PC-9 (cell line): ENCODE measurements around the gene TIMP3. TPM values are rescaled to one million over a fixed set of nuclear protein-coding genes. Genes with fewer than 3 reads are reported as not detected.

Experiments
- BruUV-seq: library from RNA; stranded (reverse); fragments of 400-500 nt; replicated peaks from 2 replicates; lab custom pipeline; 2021; lab: Mats Ljungman, UMichigan
- CTCF ChIA-PET: fragments of 300-600 bp; sonication (Branson Sonifier 250); formaldehyde crosslinking; loops from one replicate; lab custom pipeline; 2022; ENCODE audit warnings: antibody characterized with exemption; lab: Charles Lee
- POLR2A ChIA-PET: fragments of 300-600 bp; sonication (Branson Sonifier 250); formaldehyde crosslinking; loops from one replicate; lab custom pipeline; 2022; ENCODE audit warnings: antibody characterized with exemption; ENCODE audit not compliant: unreplicated experiment; lab: Charles Lee
- DNase-seq, 2 experiments: peaks; one replicate each; pipeline versions ENCODE4 v3.0.0 to v3.0.0-alpha.2; 2015 to 2022; ENCODE audit warnings: mixed read lengths in 1 of 2
- H2AFZ ChIP-seq: fragments of 200-600 bp; sonication (generic); 2 replicates; pipeline ENCODE4 v1.8.1; 2017; ENCODE audit warnings: antibody characterized with exemption
- H3F3A ChIP-seq: fragments of 200-600 bp; sonication (generic); 2 replicates; pipeline ENCODE4 v1.8.1; 2017; ENCODE audit warnings: antibody characterized with exemption, mild to moderate bottlenecking, low read depth; ENCODE audit not compliant: insufficient read depth
- H3K27ac ChIP-seq: fragments of 200-600 bp; sonication (generic); 2 replicates; pipeline ENCODE4 v1.6.1; 2016; ENCODE audit warnings: mixed run types
- H3K27me3 ChIP-seq: fragments of 200-600 bp; sonication (generic); 2 replicates; pipeline ENCODE4 v1.6.1; 2016; ENCODE audit warnings: low read depth, mixed run types; ENCODE audit not compliant: insufficient read depth
- H3K36me3 ChIP-seq: fragments of 200-600 bp; sonication (generic); 2 replicates; pipeline ENCODE4 v1.6.1; 2016; ENCODE audit warnings: low read depth, mixed run types
- H3K4me1 ChIP-seq: fragments of 200-600 bp; sonication (generic); replicated peaks from 2 replicates; pipeline ENCODE4 v1.6.1; 2016; ENCODE audit warnings: mixed run types; ENCODE audit not compliant: insufficient read depth
- H3K4me2 ChIP-seq: fragments of 200-600 bp; sonication (generic); 2 replicates; pipeline ENCODE4 v1.6.1; 2017; ENCODE audit warnings: mixed run types
- H3K4me3 ChIP-seq: fragments of 200-600 bp; sonication (generic); 2 replicates; pipeline ENCODE4 v1.6.1; 2016; ENCODE audit warnings: mixed run types
- H3K79me2 ChIP-seq: fragments of 200-600 bp; sonication (generic); 2 replicates; pipeline ENCODE4 v1.6.1; 2017; ENCODE audit warnings: low read depth, mixed run types
- H3K9me2 ChIP-seq: fragments of 200-600 bp; sonication (generic); 2 replicates; pipeline ENCODE4 v1.8.1; 2017; ENCODE audit warnings: mild to moderate bottlenecking; ENCODE audit not compliant: insufficient read depth
- H3K9me3 ChIP-seq: fragments of 200-600 bp; sonication (generic); 2 replicates; pipeline ENCODE4 v1.8.1; 2016; ENCODE audit warnings: low read depth; ENCODE audit not compliant: insufficient read depth
- H4K20me1 ChIP-seq: fragments of 200-600 bp; sonication (generic); 2 replicates; pipeline ENCODE4 v1.8.1; 2017; ENCODE audit not compliant: insufficient read depth
- CTCF ChIP-seq: fragments of 200-600 bp; sonication (generic); conservative IDR thresholded peaks from 2 replicates; pipeline ENCODE4 v1.6.1; 2017; ENCODE audit warnings: mixed run types, antibody characterized with exemption, mild to moderate bottlenecking, moderate library complexity
- EZH2 ChIP-seq: fragments of 200-600 bp; sonication (generic); IDR thresholded peaks from 2 replicates; pipeline ENCODE4 v1.8.0; 2017; ENCODE audit warnings: antibody characterized with exemption, low read depth
- intact Hi-C: fragments of 100-400 bp; cut with micrococcal nuclease; formaldehyde crosslinking; loops from one replicate; pipeline ENCODE4 v1.10.0; 2022; ENCODE audit not compliant: unreplicated experiment
- total RNA-seq: library from RNA; stranded (reverse); gene quantifications from 2 replicates; pipeline ENCODE4 v1.2.3, GENCODE V29; 2021

TIMP3 gene
- total RNA-seq, 1 experiment from 2014 or later, result 79.8 TPM

GRCh38 chr22:32862936-32863661, 61.6 kb downstream of the TIMP3 start:
- DNase-seq, result no peak
- no peaks in the 10 kb centered on the region for H3K27me3 ChIP-seq
- intact Hi-C loops, result no loop called here
- H3K9me3 ChIP-seq, result no peaks in the 10 kb centered on the region
- no peak overlapping the region; the same call in 1 of the 2 replicates for H3K27ac ChIP-seq
- peaks cover 29% of the 10 kb centered on the region for H4K20me1 ChIP-seq
- CTCF ChIA-PET, result no interaction called here
- H3K79me2 ChIP-seq, result no peaks in the 10 kb centered on the region
- 0 out of 2 replicates have a peak, but pooled peaks cover 5% of the 10 kb centered on the region for H3K4me1 ChIP-seq
- POLR2A ChIA-PET, result no interaction called here
- peaks cover 65% of the 10 kb centered on the region for H3F3A ChIP-seq
- no peak overlapping the region for H3K4me3 ChIP-seq
- no TSS peak for BruUV-seq
- peaks cover 25% of the 10 kb centered on the region for H3K36me3 ChIP-seq
- no peak for TF ChIP-seq CTCF
- no peak for TF ChIP-seq EZH2
- H3K9me2 ChIP-seq, result no peaks in the 10 kb centered on the region
- H3K4me2 ChIP-seq, result no peak overlapping the region
- H2AFZ ChIP-seq, result no peak overlapping the region

DNA sequence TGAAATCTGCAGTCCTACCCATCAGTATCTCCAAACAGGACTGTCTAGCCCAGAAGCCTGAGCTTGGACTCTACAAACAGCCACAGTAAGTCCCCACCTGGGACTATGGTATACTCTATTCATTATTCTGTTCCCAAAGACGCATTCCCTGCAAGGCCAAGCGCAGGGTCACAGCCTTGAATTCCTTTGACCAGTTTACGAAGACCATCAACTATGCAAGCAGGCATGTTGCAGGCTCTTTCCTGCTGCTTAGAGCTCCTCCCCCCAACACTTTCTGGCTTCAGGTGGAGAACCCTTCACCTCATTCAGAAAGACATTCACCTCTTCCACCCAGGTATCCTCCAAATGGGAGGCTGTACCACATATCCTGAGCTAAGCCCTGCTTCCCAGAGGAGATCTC, 62.5 kb downstream of the TIMP3 start:
- Histone ChIP-seq H3K27ac (no peak overlapping the region), H3K4me1 (0 out of 2 replicates have a peak, but pooled peaks cover 5% of the 10 kb centered on the region), H4K20me1 (peaks cover 20% of the 10 kb centered on the region), H3K4me3 (no peak overlapping the region), H3K4me2 (no peak overlapping the region), H3K27me3 (no peaks in the 10 kb centered on the region), H3K9me2 (no peaks in the 10 kb centered on the region), H3K36me3 (peaks cover 16% of the 10 kb centered on the region), H3F3A (peaks cover 55% of the 10 kb centered on the region), H3K9me3 (no peaks in the 10 kb centered on the region), H3K79me2 (no peaks in the 10 kb centered on the region), H2AFZ (no peak overlapping the region)
- ChIA-PET CTCF (no interaction called here), POLR2A (no interaction called here)
- intact Hi-C loops, result no loop called here
- no peak for TF ChIP-seq CTCF
- TF ChIP-seq EZH2, result no peak
- BruUV-seq, result no TSS peak
- DNase-seq, result no peak

GRCh38 chr22:32864596-32864995, 63.1 kb downstream of the TIMP3 start:
- intact Hi-C loops, result no loop called here
- CTCF ChIA-PET, result no interaction called here
- Histone ChIP-seq H3K9me2 (no peaks in the 10 kb centered on the region), H3K4me1 (0 out of 2 replicates have a peak, but pooled peaks cover 5% of the 10 kb centered on the region), H3K27me3 (no peaks in the 10 kb centered on the region), H3K4me3 (no peak overlapping the region), H3K79me2 (no peaks in the 10 kb centered on the region), H3K27ac (no peak overlapping the region), H4K20me1 (peaks cover 16% of the 10 kb centered on the region), H3K4me2 (no peak overlapping the region), H3F3A (peaks cover 50% of the 10 kb centered on the region), H3K36me3 (peaks cover 10% of the 10 kb centered on the region), H2AFZ (no peak overlapping the region), H3K9me3 (no peaks in the 10 kb centered on the region)
- TF ChIP-seq CTCF (no peak), EZH2 (no peak)
- BruUV-seq, result no TSS peak
- no peak for DNase-seq
- POLR2A ChIA-PET, result no interaction called here
